ENCODE measurements around the gene ENDOV.

GRCh38 chr17:80479246-80479566 is 64.2 kb downstream of the ENDOV start:
- no peak for TF ChIP-seq CTCF (IDR thresholded peaks at IDR 0.05)
- no peak for TF ChIP-seq POLR2A (IDR thresholded peaks at IDR 0.05)
